GM23338 (cell line): ENCODE data around the gene SUGCT.

Source experiments
- CREB1 ChIP-seq: fragments of 250-450 bp; sonication (Bioruptor Pico); IDR thresholded peaks from 2 replicates; pipeline ENCODE4 v1.5.0; 2020; ENCODE audit warnings: low read depth, mild to moderate bottlenecking, moderate library complexity
- CTCF ChIP-seq, 2 experiments: fragments of 200-600 bp in 1 of 2; sonication (generic) in 1 of 2; conservative IDR thresholded peaks; 2 replicates each; pipeline versions ENCODE4 v1.5.1 to v1.6.1; 2016 to 2017; ENCODE audit warnings: antibody characterized with exemption in 2 of 2, low read depth in 2 of 2, mild to moderate bottlenecking in 2 of 2, moderate library complexity in 1 of 2
- ETS1 ChIP-seq: IDR thresholded peaks from 2 replicates; pipeline ENCODE4 v1.6.1; 2016; ENCODE audit warnings: antibody characterized with exemption
- EZH2 ChIP-seq: fragments of 200-600 bp; sonication (generic); IDR thresholded peaks from one replicate; pipeline ENCODE4 v1.8.0; 2017; ENCODE audit warnings: antibody characterized with exemption, mild to moderate bottlenecking, low read depth; ENCODE audit not compliant: unreplicated experiment
- EZH2phosphoT487 ChIP-seq: fragments of 200-600 bp; sonication (generic); IDR thresholded peaks from one replicate; pipeline ENCODE4 v1.8.1; 2018; ENCODE audit warnings: antibody characterized with exemption; ENCODE audit not compliant: unreplicated experiment
- POLR2AphosphoS5 ChIP-seq: IDR thresholded peaks from 2 replicates; pipeline ENCODE4 v1.6.1; 2016; ENCODE audit warnings: antibody characterized with exemption, low read depth

DNA sequence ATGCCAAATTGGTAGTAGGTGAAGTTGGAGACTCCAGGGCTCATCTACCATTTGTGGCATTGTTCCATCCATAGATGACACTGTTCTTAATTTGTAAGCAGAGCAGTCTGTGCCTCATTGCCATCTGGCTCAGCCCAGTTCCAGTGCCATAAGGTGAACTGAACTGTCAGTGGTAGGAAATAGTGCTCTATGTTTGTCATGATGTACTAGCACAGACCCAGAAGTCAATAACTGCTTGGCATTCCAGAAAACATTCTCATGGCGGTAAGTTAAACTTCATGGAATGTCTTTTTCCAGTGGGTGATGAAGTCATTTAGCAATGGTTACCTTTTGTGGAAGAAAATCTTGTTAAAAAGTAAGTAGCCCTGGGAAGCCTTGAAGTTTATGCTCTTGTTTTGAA lies 302.7 kb downstream of the SUGCT start:
- TF ChIP-seq CTCF (conservative IDR thresholded peaks at IDR 0.05; ENCODE audit: low read depth in 2 of 2) (no peak), EZH2 (no peak), EZH2phosphoT487 (no peak), POLR2AphosphoS5 (no peak), ETS1 (no peak), CREB1 (CRISPR knock-in tag) (no peak)
